Stimulated activated naive CD8-positive, alpha-beta T cell treated with anti-CD3 and anti-CD28 coated beads, Interleukin-15, amount 100 ng/mL, for 72 hours (primary cell): Measurements from ENCODE around the gene GGCT.

Source experiments
- ATAC-seq: fragments of 150-1000 bp; cut with Tn5 transposase; 2 replicates; pipeline ENCODE4 v1.10.0; 2021; ENCODE audit warnings: mild to moderate bottlenecking, moderate library complexity
- DNase-seq, 2 donors: peaks; one replicate each; pipeline ENCODE4 v3.0.0; 2021 to 2022
- H3K27ac Mint-ChIP-seq, 2 donors: one replicate each; pipeline ENCODE4 v1.8.0; 2022; ENCODE audit warnings: mild to moderate bottlenecking in 2 of 2, mixed read lengths in 2 of 2, moderate library complexity in 2 of 2
- H3K27me3 Mint-ChIP-seq: one replicate; pipeline ENCODE4 v1.8.0; 2022; ENCODE audit warnings: mixed read lengths
- H3K4me1 Mint-ChIP-seq: one replicate; pipeline ENCODE4 v1.8.0; 2022; ENCODE audit warnings: mild to moderate bottlenecking, mixed read lengths
- H3K4me3 Mint-ChIP-seq, 2 donors: one replicate each; pipeline ENCODE4 v1.8.0; 2022; ENCODE audit warnings: mild to moderate bottlenecking in 2 of 2, mixed read lengths in 2 of 2, moderate library complexity in 1 of 2
- H3K9me3 Mint-ChIP-seq, 2 donors: one replicate each; pipeline ENCODE4 v1.8.0; 2022; ENCODE audit warnings: mixed read lengths in 2 of 2

GGCT gene

GRCh38 chr7:30447466-30447865 is 57.2 kb downstream of the GGCT start:
- H3K27me3 Mint-ChIP-seq = no peaks in the 10 kb centered on the region
- H3K27ac Mint-ChIP-seq = no peak overlapping the region
- no peak for ATAC-seq
- H3K4me3 Mint-ChIP-seq = no peak overlapping the region
- peaks cover 7% of the 10 kb centered on the region for H3K4me1 Mint-ChIP-seq
- DNase-seq = no peak
- no peaks in the 10 kb centered on the region for H3K9me3 Mint-ChIP-seq
